CD4-positive, alpha-beta T cell (primary cell): ENCODE measurements around the gene MBNL1. TPM values are rescaled to one million over a fixed set of nuclear protein-coding genes. Genes with fewer than 3 reads are reported as not detected.
A peak's percentile ranks its signal among the peaks of the same experiment; 100 is the strongest.

ENCODE experiments used
- ATAC-seq: fragments of 200-7000 bp; cut with Tn5 transposase; one replicate; pipeline ENCODE4 v1.10.0; 2022; ENCODE audit warnings: mild to moderate bottlenecking; ENCODE audit not compliant: poor library complexity
- CTCF ChIA-PET: fragments of 350-600 bp; sonication (Branson Sonifier 250); formaldehyde crosslinking; loops from one replicate; lab custom pipeline; 2021; ENCODE audit warnings: antibody characterized with exemption, inconsistent platforms; lab: Charles Lee
- POLR2A ChIA-PET: fragments of 350-600 bp; sonication (Branson Sonifier 250); formaldehyde crosslinking; loops from one replicate; lab custom pipeline; 2021; ENCODE audit warnings: antibody characterized with exemption, inconsistent platforms; lab: Charles Lee
- DNase-seq, 14 experiments: peaks; one replicate each; pipeline ENCODE4 v3.0.0-alpha.2; 2013 to 2020; ENCODE audit warnings: mixed read lengths in 2 of 14
- H3K27ac ChIP-seq, 2 donors: one replicate each; pipeline versions ENCODE4 v1.5.1 to v1.7.0; 2013; ENCODE audit warnings: low read length in 2 of 2, low read depth in 1 of 2, mild to moderate bottlenecking in 1 of 2
- H3K27me3 ChIP-seq, 2 experiments: 1 replicate in 1 of 2; 2 replicates in 1 of 2; pipeline versions ENCODE4 v1.6.1 to v1.7.0; 2013; ENCODE audit warnings: low read length in 2 of 2, control low read depth in 1 of 2, mild to moderate bottlenecking in 1 of 2, moderate library complexity in 1 of 2; ENCODE audit not compliant: insufficient read depth in 2 of 2, control insufficient read depth in 1 of 2
- H3K36me3 ChIP-seq: one replicate; pipeline ENCODE4 v1.6.1; 2013; ENCODE audit warnings: low read length, control low read depth; ENCODE audit not compliant: insufficient read depth
- H3K4me1 ChIP-seq: one replicate; pipeline ENCODE4 v1.6.1; 2013; ENCODE audit warnings: low read length, control low read depth; ENCODE audit not compliant: insufficient read depth
- H3K4me3 ChIP-seq: one replicate; pipeline ENCODE4 v1.5.1; 2013; ENCODE audit warnings: mild to moderate bottlenecking, low read length, moderate library complexity
- H3K9me3 ChIP-seq, 2 experiments: 1 replicate in 1 of 2; 2 replicates in 1 of 2; pipeline versions ENCODE4 v1.6.1 to v1.7.0; 2013; ENCODE audit warnings: low read length in 2 of 2, mild to moderate bottlenecking in 2 of 2, control low read depth in 1 of 2, moderate library complexity in 1 of 2; ENCODE audit not compliant: control insufficient read depth in 1 of 2, insufficient read depth in 1 of 2
- H3K27ac Mint-ChIP-seq: one replicate; pipeline ENCODE4 v1.8.0; 2020; ENCODE audit warnings: mixed read lengths
- H3K27me3 Mint-ChIP-seq: one replicate; pipeline ENCODE4 v1.8.0; 2021; ENCODE audit warnings: mixed read lengths
- H3K36me3 Mint-ChIP-seq: one replicate; pipeline ENCODE4 v1.8.0; 2021; ENCODE audit warnings: low read depth, mixed read lengths
- H3K4me1 Mint-ChIP-seq: one replicate; pipeline ENCODE4 v1.8.0; 2021; ENCODE audit warnings: low read depth, mixed read lengths
- H3K4me3 Mint-ChIP-seq: one replicate; pipeline ENCODE4 v1.8.0; 2020; ENCODE audit warnings: mild to moderate bottlenecking, mixed read lengths
- H3K9me3 Mint-ChIP-seq: one replicate; pipeline ENCODE4 v1.8.0; 2020; ENCODE audit warnings: mixed read lengths
- CTCF ChIP-seq: fragments of 200-600 bp; IDR thresholded peaks from one replicate; pipeline ENCODE4 v1.8.0; 2022; ENCODE audit warnings: antibody characterized with exemption, mild to moderate bottlenecking
- intact Hi-C, 2 experiments: fragments of 100-400 bp; cut with DNase I in 1 of 2; cut with micrococcal nuclease in 1 of 2; formaldehyde crosslinking; loops; one replicate each; pipeline versions ENCODE4 v1.15.1 to v1.9.0; 2023 to 2025; cut with DNase I, micrococcal nuclease
- total RNA-seq, 174 experiments: library from RNA in 2 of 174; stranded (reverse) in 2 of 174; gene quantifications; one replicate each; pipeline ENCODE4 v1.2.3 and lab custom pipeline; 2021 to 2026

Gene MBNL1
- total RNA-seq, 2 experiments from 2014 or later, result 551 to 561 TPM

- peak overlapping the region; percentile 42 for H3K4me3 Mint-ChIP-seq
- H3K4me1 ChIP-seq, result peaks cover 20% of the 10 kb centered on the region
- ATAC-seq, result no peak
Measured at GRCh38 chr3:152235709-152236298, 32.9 kb upstream of the MBNL1 start.

GRCh38 chr3:152236716-152237115 is 32.0 kb upstream of the MBNL1 start:
- H3K36me3 Mint-ChIP-seq, result no peaks in the 10 kb centered on the region
- H3K36me3 ChIP-seq, result no peaks in the 10 kb centered on the region
- no peak overlapping the region for H3K27ac ChIP-seq
- H3K27ac Mint-ChIP-seq, result peak overlapping the region; percentile 87
- H3K4me3 ChIP-seq, result no peak overlapping the region
- no peak for TF ChIP-seq CTCF
- H3K9me3 ChIP-seq, result no peaks in the 10 kb centered on the region
- CTCF ChIA-PET, result interaction anchor here (0.9 kb wide), 1 partner anchor 19 kb away, joined by 3 read pairs; no protein-coding TSS in a partner anchor
- no peaks in the 10 kb centered on the region for H3K27me3 Mint-ChIP-seq
- intact Hi-C loops, result loop anchor here in 1 of 2 experiments (2.0 kb wide), 1 partner anchor 14 kb away; no protein-coding TSS in a partner anchor
- peak in 3 of 14 experiments; percentile 47 to 54 (median 49) for DNase-seq
- H3K27me3 ChIP-seq, result no peaks in the 10 kb centered on the region
- peaks cover 89% of the 10 kb centered on the region for H3K4me1 Mint-ChIP-seq
- peaks cover 4% of the 10 kb centered on the region for H3K9me3 Mint-ChIP-seq
- POLR2A ChIA-PET, result interaction anchor here (0.9 to 12.7 kb wide), 3 partner anchors 22 to 44 kb away, joined by 3 to 294 read pairs (median 4); partner anchors contain the start of gene MBNL1
- peaks cover 25% of the 10 kb centered on the region for H3K4me1 ChIP-seq
- peak overlapping the region; percentile 75 for H3K4me3 Mint-ChIP-seq
- ATAC-seq, result peak; percentile 51

More at GRCh38 chr3:152235709-152236298, 32.9 kb upstream of the MBNL1 start:
- no peaks in the 10 kb centered on the region for H3K36me3 ChIP-seq
- no peak for DNase-seq
- Mint-ChIP-seq H3K36me3 (no peaks in the 10 kb centered on the region), H3K9me3 (peaks cover 4% of the 10 kb centered on the region), H3K4me1 (peaks cover 89% of the 10 kb centered on the region), H3K27me3 (no peaks in the 10 kb centered on the region), H3K27ac (peak overlapping the region; percentile 86)
- no peak overlapping the region for H3K4me3 ChIP-seq
- H3K27me3 ChIP-seq, result no peaks in the 10 kb centered on the region
- intact Hi-C loops, result loop anchor here in 1 of 2 experiments (2.0 kb wide), 1 partner anchor 13 kb away; no protein-coding TSS in a partner anchor
- ChIA-PET POLR2A (interaction anchor here (1.0 to 12.7 kb wide), 3 partner anchors 23 to 36 kb away, joined by 4 to 294 read pairs (median 4); partner anchors contain the start of gene MBNL1), CTCF (no interaction called here)
- TF ChIP-seq CTCF, result no peak
- H3K9me3 ChIP-seq, result no peaks in the 10 kb centered on the region
- H3K27ac ChIP-seq, result no peak overlapping the region

GRCh38 chr3:152241142-152242017 is 27.3 kb upstream of the MBNL1 start:
- DNase-seq (peak in 3 of 14 experiments; percentile 41 to 66 (median 45)), ATAC-seq (no peak)
- Histone ChIP-seq H3K27ac (peak overlapping the region; percentile 68 to 76), H3K27me3 (no peaks in the 10 kb centered on the region), H3K4me1 (peaks cover 23% of the 10 kb centered on the region), H3K36me3 (no peaks in the 10 kb centered on the region), H3K9me3 (no peaks in the 10 kb centered on the region), H3K4me3 (no peak overlapping the region)
- H3K4me1 Mint-ChIP-seq, result peaks cover 78% of the 10 kb centered on the region
- peak overlapping the region; percentile 92 for H3K4me3 Mint-ChIP-seq
- H3K27ac Mint-ChIP-seq, result peak overlapping the region; percentile 79
- CTCF ChIA-PET, result interaction anchor here (1.3 kb wide), 1 partner anchor 10 kb away, joined by 4 read pairs; no protein-coding TSS in a partner anchor
- POLR2A ChIA-PET, result interaction anchor here (0.7 to 12.7 kb wide), 8 partner anchors 8 to 203 kb away, joined by 3 to 294 read pairs (median 16); partner anchors contain the start of gene MBNL1
- intact Hi-C loops, result loop anchor here in 1 of 2 experiments (1.0 to 2.0 kb wide), 2 partner anchors 19 to 28 kb away; no protein-coding TSS in a partner anchor
- TF ChIP-seq CTCF, result no peak
- peaks cover 2% of the 10 kb centered on the region for H3K9me3 Mint-ChIP-seq
- H3K27me3 Mint-ChIP-seq, result no peaks in the 10 kb centered on the region
- peaks cover 25% of the 10 kb centered on the region for H3K36me3 Mint-ChIP-seq
